ENCODE measurements around the gene PNLDC1.

- no peak for TF ChIP-seq POLR2A (IDR thresholded peaks at IDR 0.05; ENCODE audit: low read depth, low read length)
- no peak for TF ChIP-seq POLR2AphosphoS5 (IDR thresholded peaks at IDR 0.05; ENCODE audit: low read depth, low read length)
These were observed 40.4 kb upstream of the PNLDC1 start for GRCh38 chr6:159759645-159760044.
